ENCODE results near the gene HSD11B2.
A peak's percentile ranks its signal among the peaks of the same experiment; 100 is the strongest.

The HSD11B2 gene

GRCh38 chr16:67391424-67392300 is 39.3 kb upstream of the HSD11B2 start:
- ChIA-PET CTCF (interaction anchor here (3.5 kb wide), 1 partner anchor 11 kb away, joined by 16 read pairs; no protein-coding TSS in a partner anchor), POLR2A (interaction anchor here (1.3 to 1.8 kb wide), 2 partner anchors 10 to 14 kb away, joined by 3 to 6 read pairs; no protein-coding TSS in a partner anchor)
- no peak for TF ChIP-seq HDGF (IDR thresholded peaks at IDR 0.05; ENCODE audit: borderline replicate concordance)
- TF ChIP-seq FOXA1 (IDR thresholded peaks at IDR 0.05) = no peak
- TF ChIP-seq TARDBP (IDR thresholded peaks at IDR 0.05) = no peak
- no peak for TF ChIP-seq ZNF384 (IDR thresholded peaks at IDR 0.05)
- no peak for TF ChIP-seq SP1 (IDR thresholded peaks at IDR 0.05)
- no peak for TF ChIP-seq BHLHE40 (IDR thresholded peaks at IDR 0.05; ENCODE audit: borderline replicate concordance)
- TF ChIP-seq L3MBTL2 (conservative IDR thresholded peaks at IDR 0.05) = no peak
- no peak for TF ChIP-seq NFRKB (IDR thresholded peaks at IDR 0.05)
- TF ChIP-seq LEF1 (IDR thresholded peaks at IDR 0.05; ENCODE audit: borderline replicate concordance) = no peak
- TF ChIP-seq CTBP1 (IDR thresholded peaks at IDR 0.05; ENCODE audit: borderline replicate concordance) = no peak
- no peak for TF ChIP-seq SUZ12 (IDR thresholded peaks at IDR 0.05)
- TF ChIP-seq FOXK2 (IDR thresholded peaks at IDR 0.05) = no peak
- no peak for TF ChIP-seq ELF4 (IDR thresholded peaks at IDR 0.05)
- no peak for TF ChIP-seq ARNT (IDR thresholded peaks at IDR 0.05)
- TF ChIP-seq FOXM1 (IDR thresholded peaks at IDR 0.05; ENCODE audit: borderline replicate concordance) = no peak
- TF ChIP-seq, protein P1, sequence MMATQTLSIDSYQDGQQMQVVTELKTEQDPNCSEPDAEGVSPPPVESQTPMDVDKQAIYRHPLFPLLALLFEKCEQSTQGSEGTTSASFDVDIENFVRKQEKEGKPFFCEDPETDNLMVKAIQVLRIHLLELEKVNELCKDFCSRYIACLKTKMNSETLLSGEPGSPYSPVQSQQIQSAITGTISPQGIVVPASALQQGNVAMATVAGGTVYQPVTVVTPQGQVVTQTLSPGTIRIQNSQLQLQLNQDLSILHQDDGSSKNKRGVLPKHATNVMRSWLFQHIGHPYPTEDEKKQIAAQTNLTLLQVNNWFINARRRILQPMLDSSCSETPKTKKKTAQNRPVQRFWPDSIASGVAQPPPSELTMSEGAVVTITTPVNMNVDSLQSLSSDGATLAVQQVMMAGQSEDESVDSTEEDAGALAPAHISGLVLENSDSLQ (IDR thresholded peaks at IDR 0.05) = no peak
- DNase-seq (ENCODE audit: extremely low spot score) = no peak

GRCh38 chr16:67392301-67393059 is 38.4 kb upstream of the HSD11B2 start:
- no peak for DNase-seq (ENCODE audit: extremely low spot score)
- ChIA-PET POLR2A (interaction anchor here (0.7 to 1.8 kb wide), 3 partner anchors 11 to 73 kb away, joined by 3 to 6 read pairs (median 3); no protein-coding TSS in a partner anchor), CTCF (interaction anchor here (0.5 to 3.5 kb wide), 4 partner anchors 8 to 371 kb away, joined by 3 to 16 read pairs (median 4); no protein-coding TSS in a partner anchor)
- TF ChIP-seq, protein P1 (IDR thresholded peaks at IDR 0.05) = no peak
- TF ChIP-seq FOXM1 (IDR thresholded peaks at IDR 0.05; ENCODE audit: borderline replicate concordance) (no peak), HDGF (IDR thresholded peaks at IDR 0.05; ENCODE audit: borderline replicate concordance) (no peak), ARNT (IDR thresholded peaks at IDR 0.05) (no peak), CTBP1 (IDR thresholded peaks at IDR 0.05; ENCODE audit: borderline replicate concordance) (no peak), ELF4 (IDR thresholded peaks at IDR 0.05) (no peak), LEF1 (IDR thresholded peaks at IDR 0.05; ENCODE audit: borderline replicate concordance) (no peak), FOXA1 (IDR thresholded peaks at IDR 0.05) (no peak), BHLHE40 (IDR thresholded peaks at IDR 0.05; ENCODE audit: borderline replicate concordance) (no peak), SP1 (IDR thresholded peaks at IDR 0.05) (no peak), FOXK2 (IDR thresholded peaks at IDR 0.05) (no peak), NFRKB (IDR thresholded peaks at IDR 0.05) (no peak), TARDBP (IDR thresholded peaks at IDR 0.05) (no peak)

- DNase-seq (ENCODE audit: extremely low spot score) = peak; percentile 94
- TF ChIP-seq L3MBTL2 (conservative IDR thresholded peaks at IDR 0.05) (peak; percentile 46; the same call in 1 of the 2 replicates), SP1 (IDR thresholded peaks at IDR 0.05) (no peak), SUZ12 (IDR thresholded peaks at IDR 0.05) (no peak), LEF1 (IDR thresholded peaks at IDR 0.05; ENCODE audit: borderline replicate concordance) (no peak), FOXA1 (IDR thresholded peaks at IDR 0.05) (no peak), BHLHE40 (IDR thresholded peaks at IDR 0.05; ENCODE audit: borderline replicate concordance) (no peak), FOXM1 (IDR thresholded peaks at IDR 0.05; ENCODE audit: borderline replicate concordance) (no peak)
- TF ChIP-seq, protein P1 (IDR thresholded peaks at IDR 0.05) = no peak
- CTCF ChIA-PET = interaction anchor here (0.6 to 3.5 kb wide), 4 partner anchors 13 to 372 kb away, joined by 3 to 16 read pairs (median 4); no protein-coding TSS in a partner anchor
- POLR2A ChIA-PET = interaction anchor here (0.7 to 1.8 kb wide), 4 partner anchors 11 to 72 kb away, joined by 3 to 6 read pairs (median 3); no protein-coding TSS in a partner anchor
Measured at GRCh38 chr16:67393111-67393787, 37.7 kb upstream of the HSD11B2 start, which contains the start of gene TPPP3. Gene TPPP3 (minus strand): TSS chr16:67393498. CDS start chr16:67391111, 2,387 bp downstream.

DNA sequence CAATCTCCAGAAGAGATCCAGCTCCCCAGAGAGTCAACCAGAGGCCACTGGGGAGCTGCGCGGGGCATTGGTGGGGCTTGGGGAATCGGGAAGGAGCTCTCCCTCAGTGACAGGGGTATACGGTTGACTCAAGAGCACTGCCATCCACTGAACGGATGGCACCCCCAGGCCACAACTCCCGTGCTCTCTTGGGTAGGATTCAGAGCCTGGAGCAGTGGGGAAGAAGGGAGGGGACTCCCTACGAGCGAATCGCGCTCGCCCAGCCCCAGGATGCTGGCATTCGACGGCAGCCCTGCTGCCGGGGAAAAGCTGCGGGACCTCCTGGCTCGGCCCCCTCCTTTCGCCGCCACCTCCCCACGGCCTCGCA is 37.1 kb upstream of the HSD11B2 start:
- TF ChIP-seq, protein P1 (IDR thresholded peaks at IDR 0.05) = no peak
- TF ChIP-seq BHLHE40 (IDR thresholded peaks at IDR 0.05; ENCODE audit: borderline replicate concordance) (no peak), ZNF384 (IDR thresholded peaks at IDR 0.05) (no peak), FOXK2 (IDR thresholded peaks at IDR 0.05) (no peak), LEF1 (IDR thresholded peaks at IDR 0.05; ENCODE audit: borderline replicate concordance) (no peak), FOXA1 (IDR thresholded peaks at IDR 0.05) (no peak), CTBP1 (IDR thresholded peaks at IDR 0.05; ENCODE audit: borderline replicate concordance) (no peak), ELF4 (IDR thresholded peaks at IDR 0.05) (no peak), SUZ12 (IDR thresholded peaks at IDR 0.05) (no peak)
- POLR2A ChIA-PET = interaction anchor here (1.0 to 1.8 kb wide), 2 partner anchors 12 to 26 kb away, joined by 3 to 6 read pairs; no protein-coding TSS in a partner anchor
- no peak for DNase-seq (ENCODE audit: extremely low spot score)
- CTCF ChIA-PET = interaction anchor here (0.6 to 3.5 kb wide), 2 partner anchors 13 to 22 kb away, joined by 3 to 16 read pairs; no protein-coding TSS in a partner anchor

Measured in HEK293T (cell line).